GM23338 (cell line): Measurements from ENCODE around the gene DCAF10. TPM values are rescaled to one million over a fixed set of nuclear protein-coding genes. Genes with fewer than 3 reads are reported as not detected.

Experiments used
- ATAC-seq: fragments of 200-7000 bp; cut with Tn5 transposase; 3 replicates; pipeline ENCODE4 v1.9.1; 2020
- DNase-seq: peaks from one replicate; pipeline ENCODE4 v3.0.0-alpha.2; 2015; ENCODE audit warnings: low spot score
- H2AFZ ChIP-seq: fragments of 200-600 bp; sonication (generic); 2 replicates; pipeline ENCODE4 v1.8.0; 2016; ENCODE audit warnings: antibody characterized with exemption, mild to moderate bottlenecking, moderate library complexity
- H3F3A ChIP-seq: fragments of 200-600 bp; sonication (generic); replicated peaks from 2 replicates; pipeline ENCODE4 v1.8.0; 2017; ENCODE audit warnings: antibody characterized with exemption, mixed run types, low read depth
- H3K27ac ChIP-seq: fragments of 200-600 bp; sonication (generic); 2 replicates; pipeline ENCODE4 v1.6.1; 2016; ENCODE audit warnings: low read depth
- H3K27me3 ChIP-seq: fragments of 200-600 bp; sonication (generic); 2 replicates; pipeline ENCODE4 v1.8.0; 2016; ENCODE audit warnings: mild to moderate bottlenecking, mixed run types, moderate library complexity; ENCODE audit not compliant: insufficient read depth
- H3K36me3 ChIP-seq: fragments of 200-600 bp; sonication (generic); 2 replicates; pipeline ENCODE4 v1.8.0; 2016; ENCODE audit warnings: mild to moderate bottlenecking; ENCODE audit not compliant: insufficient read depth
- H3K4me1 ChIP-seq: fragments of 200-600 bp; sonication (generic); 2 replicates; pipeline ENCODE4 v1.8.0; 2016; ENCODE audit warnings: mild to moderate bottlenecking, moderate library complexity; ENCODE audit not compliant: insufficient read depth
- H3K4me2 ChIP-seq: fragments of 200-600 bp; sonication (generic); 2 replicates; pipeline ENCODE4 v1.7.1; 2017; ENCODE audit warnings: mixed run types
- H3K4me3 ChIP-seq: fragments of 200-600 bp; sonication (generic); 2 replicates; pipeline ENCODE4 v1.6.1; 2016; ENCODE audit warnings: mixed run types
- H3K79me2 ChIP-seq: fragments of 200-600 bp; sonication (generic); replicated peaks from 2 replicates; pipeline ENCODE4 v1.8.0; 2017; ENCODE audit warnings: mild to moderate bottlenecking; ENCODE audit not compliant: insufficient read depth
- H3K9me2 ChIP-seq: fragments of 200-600 bp; sonication (generic); 2 replicates; pipeline ENCODE4 v1.8.0; 2017; ENCODE audit not compliant: insufficient read depth
- H4K20me1 ChIP-seq: fragments of 200-600 bp; sonication (generic); replicated peaks from 2 replicates; pipeline ENCODE4 v1.8.0; 2017; ENCODE audit warnings: mild to moderate bottlenecking; ENCODE audit not compliant: insufficient read depth
- H3K27ac Mint-ChIP-seq: 2 replicates; pipeline ENCODE4 v1.8.0; 2020; ENCODE audit warnings: inconsistent platforms, mild to moderate bottlenecking, moderate library complexity, mixed read lengths
- H3K27me3 Mint-ChIP-seq: 3 replicates; pipeline ENCODE4 v1.8.0; 2022; ENCODE audit warnings: low read depth, mild to moderate bottlenecking, moderate library complexity, mixed read lengths, inconsistent platforms; ENCODE audit not compliant: insufficient read depth, poor library complexity
- H3K36me3 Mint-ChIP-seq: 3 replicates; pipeline ENCODE4 v1.8.0; 2021; ENCODE audit warnings: low read depth, mild to moderate bottlenecking, inconsistent platforms, moderate library complexity, mixed read lengths
- H3K4me1 Mint-ChIP-seq: 3 replicates; pipeline ENCODE4 v1.8.0; 2020; ENCODE audit warnings: mild to moderate bottlenecking, inconsistent platforms, mixed read lengths
- H3K4me3 Mint-ChIP-seq: 3 replicates; pipeline ENCODE4 v1.8.0; 2021; ENCODE audit warnings: moderate library complexity, mild to moderate bottlenecking, inconsistent platforms, mixed read lengths
- H3K9me3 Mint-ChIP-seq: 3 replicates; pipeline ENCODE4 v1.8.0; 2020; ENCODE audit warnings: moderate library complexity, mild to moderate bottlenecking, inconsistent platforms, mixed read lengths
- CREB1 ChIP-seq: fragments of 250-450 bp; sonication (Bioruptor Pico); IDR thresholded peaks from 2 replicates; pipeline ENCODE4 v1.5.0; 2020; ENCODE audit warnings: low read depth, mild to moderate bottlenecking, moderate library complexity
- EZH2 ChIP-seq: fragments of 200-600 bp; sonication (generic); IDR thresholded peaks from one replicate; pipeline ENCODE4 v1.8.0; 2017; ENCODE audit warnings: antibody characterized with exemption, mild to moderate bottlenecking, low read depth; ENCODE audit not compliant: unreplicated experiment
- EZH2phosphoT487 ChIP-seq: fragments of 200-600 bp; sonication (generic); IDR thresholded peaks from one replicate; pipeline ENCODE4 v1.8.1; 2018; ENCODE audit warnings: antibody characterized with exemption; ENCODE audit not compliant: unreplicated experiment
- JUNB ChIP-seq: IDR thresholded peaks from one replicate; pipeline ENCODE4 v1.6.1; 2016; ENCODE audit warnings: antibody characterized with exemption; ENCODE audit not compliant: unreplicated experiment
- NANOG ChIP-seq: IDR thresholded peaks from 2 replicates; pipeline ENCODE4 v1.6.1; 2016; ENCODE audit warnings: antibody characterized with exemption, borderline replicate concordance
- POLR2AphosphoS5 ChIP-seq: IDR thresholded peaks from 2 replicates; pipeline ENCODE4 v1.6.1; 2016; ENCODE audit warnings: antibody characterized with exemption, low read depth
- STAT1 ChIP-seq: IDR thresholded peaks from one replicate; pipeline ENCODE4 v1.6.1; 2016; ENCODE audit warnings: antibody characterized with exemption; ENCODE audit not compliant: unreplicated experiment
- ZNF114 ChIP-seq: fragments of 250-450 bp; sonication (Bioruptor Pico); IDR thresholded peaks from 2 replicates; pipeline ENCODE4 v1.5.0; 2020; ENCODE audit warnings: mild to moderate bottlenecking, moderate library complexity
- ZNF331 ChIP-seq: fragments of 250-450 bp; sonication (Bioruptor Pico); IDR thresholded peaks from 2 replicates; pipeline ENCODE4 v1.5.0; 2020; ENCODE audit warnings: low read depth, mild to moderate bottlenecking, moderate library complexity
- polyA plus RNA-seq: library from polyadenylated mRNA; unstranded; fragments of >200 nt; fragmentation: Nextera tagmentation; extraction: Ambion mirVana; gene quantifications from 2 replicates; pipeline ENCODE4 v1.2.1, GENCODE V29; 2016
- total RNA-seq: library from RNA; depleted of rRNA; stranded (reverse); fragments of >200 nt; shearing (Covaris generic); gene quantifications from 2 replicates; pipeline ENCODE4 v1.2.3, GENCODE V29; 2014
- TF ChIP-seq, protein P1 (sequence below): IDR thresholded peaks from 2 replicates; pipeline ENCODE4 v1.6.1; 2016; ENCODE audit warnings: antibody characterized with exemption
- TF ChIP-seq, protein P2 (sequence below): IDR thresholded peaks from one replicate; pipeline ENCODE4 v1.6.1; 2018; ENCODE audit warnings: antibody characterized with exemption; ENCODE audit not compliant: unreplicated experiment
- TF ChIP-seq, protein P3 (sequence below): fragments of 250-450 bp; sonication (Bioruptor Pico); IDR thresholded peaks from 2 replicates; pipeline ENCODE4 v1.5.0; 2020; ENCODE audit warnings: mild to moderate bottlenecking, moderate library complexity
- TF ChIP-seq, protein P4 (sequence below), 2 experiments: fragments of 200-600 bp in 1 of 2; sonication (generic) in 1 of 2; conservative IDR thresholded peaks; 2 replicates each; pipeline versions ENCODE4 v1.5.1 to v1.6.1; 2016 to 2017; ENCODE audit warnings: antibody characterized with exemption in 2 of 2, low read depth in 2 of 2, mild to moderate bottlenecking in 2 of 2, moderate library complexity in 1 of 2

Gene DCAF10
- total and polyA plus RNA-seq, 2 experiments from 2014 or later: 6.6 to 11.5 TPM

DNA sequence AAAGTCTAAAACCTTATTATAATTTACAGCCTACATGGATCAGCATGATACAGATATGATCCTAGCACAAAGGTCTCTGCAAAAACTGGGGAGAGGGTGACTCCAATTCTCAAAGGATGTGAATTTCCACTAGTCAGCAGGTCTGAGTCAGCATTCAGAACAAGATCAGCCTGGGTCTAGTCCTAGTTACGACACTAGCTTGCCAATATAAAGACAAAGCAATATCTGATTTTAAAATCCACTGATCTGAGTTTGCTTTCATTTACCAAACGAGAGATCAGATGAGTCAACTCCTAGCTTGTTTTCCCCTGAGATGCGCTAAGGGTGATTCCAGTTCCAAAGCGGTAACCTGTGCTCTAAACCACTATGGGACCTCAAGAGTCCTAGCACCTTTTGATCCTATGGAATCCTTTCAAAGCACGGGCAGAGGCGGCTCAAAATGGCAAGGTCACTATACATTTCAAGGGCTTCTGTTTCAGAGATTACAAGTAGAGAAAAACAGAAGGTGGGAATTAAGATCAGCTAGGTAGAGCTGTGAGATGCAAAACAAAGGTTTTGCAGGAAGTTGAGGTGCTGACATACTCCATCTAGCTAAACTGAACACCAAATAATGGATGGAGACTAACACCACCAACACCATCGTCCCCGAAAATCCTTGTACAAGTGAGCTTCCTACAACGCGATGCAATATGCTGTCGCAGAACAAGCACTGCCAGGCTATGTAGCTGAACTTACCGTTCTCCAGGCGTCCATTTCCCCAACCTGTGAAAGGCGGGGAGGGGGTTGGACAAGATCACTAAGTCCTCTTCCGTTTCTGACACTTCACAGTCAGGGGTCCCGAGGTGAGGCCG is 102.4 kb downstream of the DCAF10 start:
- Histone ChIP-seq H3K4me2 (peak overlapping the region; percentile 96), H3K27ac (no peak overlapping the region), H3K36me3 (0 out of 2 replicates have a peak, but pooled peaks cover 4% of the 10 kb centered on the region), H2AFZ (peak overlapping the region; percentile 91), H3K27me3 (peaks cover 16% of the 10 kb centered on the region; the same call in 1 of the 2 replicates), H3K4me1 (peaks cover 22% of the 10 kb centered on the region), H3K4me3 (peak overlapping the region; percentile 97), H3K79me2 (peaks cover 25% of the 10 kb centered on the region), H3K9me2 (no peaks in the 10 kb centered on the region), H4K20me1 (peaks cover 11% of the 10 kb centered on the region), H3F3A (peaks cover 8% of the 10 kb centered on the region)
- H3K36me3 Mint-ChIP-seq: peaks cover 8% of the 10 kb centered on the region; the same call in 2 of the 3 replicates
- peak overlapping the region; percentile 92 for H3K4me3 Mint-ChIP-seq
- H3K9me3 Mint-ChIP-seq: no peaks in the 10 kb centered on the region
- no peak overlapping the region for H3K27ac Mint-ChIP-seq
- H3K27me3 Mint-ChIP-seq: peaks cover 11% of the 10 kb centered on the region
- no peak for ATAC-seq
- no peak for DNase-seq
- TF ChIP-seq EZH2phosphoT487 (no peak), ZNF114 (CRISPR knock-in tag) (no peak), STAT1 (no peak), EZH2 (no peak), NANOG (no peak), POLR2AphosphoS5 (no peak), CREB1 (CRISPR knock-in tag) (no peak), JUNB (no peak), ZNF331 (CRISPR knock-in tag) (no peak)
- TF ChIP-seq, protein P1, sequence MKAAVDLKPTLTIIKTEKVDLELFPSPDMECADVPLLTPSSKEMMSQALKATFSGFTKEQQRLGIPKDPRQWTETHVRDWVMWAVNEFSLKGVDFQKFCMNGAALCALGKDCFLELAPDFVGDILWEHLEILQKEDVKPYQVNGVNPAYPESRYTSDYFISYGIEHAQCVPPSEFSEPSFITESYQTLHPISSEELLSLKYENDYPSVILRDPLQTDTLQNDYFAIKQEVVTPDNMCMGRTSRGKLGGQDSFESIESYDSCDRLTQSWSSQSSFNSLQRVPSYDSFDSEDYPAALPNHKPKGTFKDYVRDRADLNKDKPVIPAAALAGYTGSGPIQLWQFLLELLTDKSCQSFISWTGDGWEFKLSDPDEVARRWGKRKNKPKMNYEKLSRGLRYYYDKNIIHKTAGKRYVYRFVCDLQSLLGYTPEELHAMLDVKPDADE: no peak
- TF ChIP-seq, protein P2, sequence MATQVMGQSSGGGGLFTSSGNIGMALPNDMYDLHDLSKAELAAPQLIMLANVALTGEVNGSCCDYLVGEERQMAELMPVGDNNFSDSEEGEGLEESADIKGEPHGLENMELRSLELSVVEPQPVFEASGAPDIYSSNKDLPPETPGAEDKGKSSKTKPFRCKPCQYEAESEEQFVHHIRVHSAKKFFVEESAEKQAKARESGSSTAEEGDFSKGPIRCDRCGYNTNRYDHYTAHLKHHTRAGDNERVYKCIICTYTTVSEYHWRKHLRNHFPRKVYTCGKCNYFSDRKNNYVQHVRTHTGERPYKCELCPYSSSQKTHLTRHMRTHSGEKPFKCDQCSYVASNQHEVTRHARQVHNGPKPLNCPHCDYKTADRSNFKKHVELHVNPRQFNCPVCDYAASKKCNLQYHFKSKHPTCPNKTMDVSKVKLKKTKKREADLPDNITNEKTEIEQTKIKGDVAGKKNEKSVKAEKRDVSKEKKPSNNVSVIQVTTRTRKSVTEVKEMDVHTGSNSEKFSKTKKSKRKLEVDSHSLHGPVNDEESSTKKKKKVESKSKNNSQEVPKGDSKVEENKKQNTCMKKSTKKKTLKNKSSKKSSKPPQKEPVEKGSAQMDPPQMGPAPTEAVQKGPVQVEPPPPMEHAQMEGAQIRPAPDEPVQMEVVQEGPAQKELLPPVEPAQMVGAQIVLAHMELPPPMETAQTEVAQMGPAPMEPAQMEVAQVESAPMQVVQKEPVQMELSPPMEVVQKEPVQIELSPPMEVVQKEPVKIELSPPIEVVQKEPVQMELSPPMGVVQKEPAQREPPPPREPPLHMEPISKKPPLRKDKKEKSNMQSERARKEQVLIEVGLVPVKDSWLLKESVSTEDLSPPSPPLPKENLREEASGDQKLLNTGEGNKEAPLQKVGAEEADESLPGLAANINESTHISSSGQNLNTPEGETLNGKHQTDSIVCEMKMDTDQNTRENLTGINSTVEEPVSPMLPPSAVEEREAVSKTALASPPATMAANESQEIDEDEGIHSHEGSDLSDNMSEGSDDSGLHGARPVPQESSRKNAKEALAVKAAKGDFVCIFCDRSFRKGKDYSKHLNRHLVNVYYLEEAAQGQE: no peak
- TF ChIP-seq, protein P3, sequence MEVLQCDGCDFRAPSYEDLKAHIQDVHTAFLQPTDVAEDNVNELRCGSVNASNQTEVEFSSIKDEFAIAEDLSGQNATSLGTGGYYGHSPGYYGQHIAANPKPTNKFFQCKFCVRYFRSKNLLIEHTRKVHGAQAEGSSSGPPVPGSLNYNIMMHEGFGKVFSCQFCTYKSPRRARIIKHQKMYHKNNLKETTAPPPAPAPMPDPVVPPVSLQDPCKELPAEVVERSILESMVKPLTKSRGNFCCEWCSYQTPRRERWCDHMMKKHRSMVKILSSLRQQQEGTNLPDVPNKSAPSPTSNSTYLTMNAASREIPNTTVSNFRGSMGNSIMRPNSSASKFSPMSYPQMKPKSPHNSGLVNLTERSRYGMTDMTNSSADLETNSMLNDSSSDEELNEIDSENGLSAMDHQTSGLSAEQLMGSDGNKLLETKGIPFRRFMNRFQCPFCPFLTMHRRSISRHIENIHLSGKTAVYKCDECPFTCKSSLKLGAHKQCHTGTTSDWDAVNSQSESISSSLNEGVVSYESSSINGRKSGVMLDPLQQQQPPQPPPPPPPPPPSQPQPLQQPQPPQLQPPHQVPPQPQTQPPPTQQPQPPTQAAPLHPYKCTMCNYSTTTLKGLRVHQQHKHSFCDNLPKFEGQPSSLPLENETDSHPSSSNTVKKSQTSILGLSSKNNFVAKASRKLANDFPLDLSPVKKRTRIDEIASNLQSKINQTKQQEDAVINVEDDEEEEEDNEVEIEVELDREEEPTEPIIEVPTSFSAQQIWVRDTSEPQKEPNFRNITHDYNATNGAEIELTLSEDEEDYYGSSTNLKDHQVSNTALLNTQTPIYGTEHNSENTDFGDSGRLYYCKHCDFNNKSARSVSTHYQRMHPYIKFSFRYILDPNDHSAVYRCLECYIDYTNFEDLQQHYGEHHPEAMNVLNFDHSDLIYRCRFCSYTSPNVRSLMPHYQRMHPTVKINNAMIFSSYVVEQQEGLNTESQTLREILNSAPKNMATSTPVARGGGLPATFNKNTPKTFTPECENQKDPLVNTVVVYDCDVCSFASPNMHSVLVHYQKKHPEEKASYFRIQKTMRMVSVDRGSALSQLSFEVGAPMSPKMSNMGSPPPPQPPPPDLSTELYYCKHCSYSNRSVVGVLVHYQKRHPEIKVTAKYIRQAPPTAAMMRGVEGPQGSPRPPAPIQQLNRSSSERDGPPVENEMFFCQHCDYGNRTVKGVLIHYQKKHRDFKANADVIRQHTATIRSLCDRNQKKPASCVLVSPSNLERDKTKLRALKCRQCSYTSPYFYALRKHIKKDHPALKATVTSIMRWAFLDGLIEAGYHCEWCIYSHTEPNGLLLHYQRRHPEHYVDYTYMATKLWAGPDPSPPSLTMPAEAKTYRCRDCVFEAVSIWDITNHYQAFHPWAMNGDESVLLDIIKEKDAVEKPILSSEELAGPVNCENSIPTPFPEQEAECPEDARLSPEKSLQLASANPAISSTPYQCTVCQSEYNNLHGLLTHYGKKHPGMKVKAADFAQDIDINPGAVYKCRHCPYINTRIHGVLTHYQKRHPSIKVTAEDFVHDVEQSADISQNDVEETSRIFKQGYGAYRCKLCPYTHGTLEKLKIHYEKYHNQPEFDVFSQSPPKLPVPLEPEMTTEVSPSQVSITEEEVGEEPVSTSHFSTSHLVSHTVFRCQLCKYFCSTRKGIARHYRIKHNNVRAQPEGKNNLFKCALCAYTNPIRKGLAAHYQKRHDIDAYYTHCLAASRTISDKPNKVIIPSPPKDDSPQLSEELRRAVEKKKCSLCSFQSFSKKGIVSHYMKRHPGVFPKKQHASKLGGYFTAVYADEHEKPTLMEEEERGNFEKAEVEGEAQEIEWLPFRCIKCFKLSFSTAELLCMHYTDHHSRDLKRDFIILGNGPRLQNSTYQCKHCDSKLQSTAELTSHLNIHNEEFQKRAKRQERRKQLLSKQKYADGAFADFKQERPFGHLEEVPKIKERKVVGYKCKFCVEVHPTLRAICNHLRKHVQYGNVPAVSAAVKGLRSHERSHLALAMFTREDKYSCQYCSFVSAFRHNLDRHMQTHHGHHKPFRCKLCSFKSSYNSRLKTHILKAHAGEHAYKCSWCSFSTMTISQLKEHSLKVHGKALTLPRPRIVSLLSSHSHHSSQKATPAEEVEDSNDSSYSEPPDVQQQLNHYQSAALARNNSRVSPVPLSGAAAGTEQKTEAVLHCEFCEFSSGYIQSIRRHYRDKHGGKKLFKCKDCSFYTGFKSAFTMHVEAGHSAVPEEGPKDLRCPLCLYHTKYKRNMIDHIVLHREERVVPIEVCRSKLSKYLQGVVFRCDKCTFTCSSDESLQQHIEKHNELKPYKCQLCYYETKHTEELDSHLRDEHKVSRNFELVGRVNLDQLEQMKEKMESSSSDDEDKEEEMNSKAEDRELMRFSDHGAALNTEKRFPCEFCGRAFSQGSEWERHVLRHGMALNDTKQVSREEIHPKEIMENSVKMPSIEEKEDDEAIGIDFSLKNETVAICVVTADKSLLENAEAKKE (CRISPR knock-in tag): no peak
- TF ChIP-seq, protein P4, sequence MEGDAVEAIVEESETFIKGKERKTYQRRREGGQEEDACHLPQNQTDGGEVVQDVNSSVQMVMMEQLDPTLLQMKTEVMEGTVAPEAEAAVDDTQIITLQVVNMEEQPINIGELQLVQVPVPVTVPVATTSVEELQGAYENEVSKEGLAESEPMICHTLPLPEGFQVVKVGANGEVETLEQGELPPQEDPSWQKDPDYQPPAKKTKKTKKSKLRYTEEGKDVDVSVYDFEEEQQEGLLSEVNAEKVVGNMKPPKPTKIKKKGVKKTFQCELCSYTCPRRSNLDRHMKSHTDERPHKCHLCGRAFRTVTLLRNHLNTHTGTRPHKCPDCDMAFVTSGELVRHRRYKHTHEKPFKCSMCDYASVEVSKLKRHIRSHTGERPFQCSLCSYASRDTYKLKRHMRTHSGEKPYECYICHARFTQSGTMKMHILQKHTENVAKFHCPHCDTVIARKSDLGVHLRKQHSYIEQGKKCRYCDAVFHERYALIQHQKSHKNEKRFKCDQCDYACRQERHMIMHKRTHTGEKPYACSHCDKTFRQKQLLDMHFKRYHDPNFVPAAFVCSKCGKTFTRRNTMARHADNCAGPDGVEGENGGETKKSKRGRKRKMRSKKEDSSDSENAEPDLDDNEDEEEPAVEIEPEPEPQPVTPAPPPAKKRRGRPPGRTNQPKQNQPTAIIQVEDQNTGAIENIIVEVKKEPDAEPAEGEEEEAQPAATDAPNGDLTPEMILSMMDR (conservative IDR thresholded peaks at IDR 0.05; ENCODE audit: low read depth in 2 of 2): no peak
- H3K4me1 Mint-ChIP-seq: peaks cover 16% of the 10 kb centered on the region
